HG03571 (cell line): Measurements from ENCODE around the gene CHTOP.
"Not testable (repeated sequence)": the region's sequence is repeated elsewhere in the genome, so short reads cannot be mapped to it uniquely, and the experiment has no call there.

ENCODE experiments used
- ATAC-seq: cut with Tn5 transposase; IDR thresholded peaks from one replicate; pipeline ENCODE4 v1.9.1; 2021; ENCODE audit not compliant: unreplicated experiment

Gene CHTOP

DNA sequence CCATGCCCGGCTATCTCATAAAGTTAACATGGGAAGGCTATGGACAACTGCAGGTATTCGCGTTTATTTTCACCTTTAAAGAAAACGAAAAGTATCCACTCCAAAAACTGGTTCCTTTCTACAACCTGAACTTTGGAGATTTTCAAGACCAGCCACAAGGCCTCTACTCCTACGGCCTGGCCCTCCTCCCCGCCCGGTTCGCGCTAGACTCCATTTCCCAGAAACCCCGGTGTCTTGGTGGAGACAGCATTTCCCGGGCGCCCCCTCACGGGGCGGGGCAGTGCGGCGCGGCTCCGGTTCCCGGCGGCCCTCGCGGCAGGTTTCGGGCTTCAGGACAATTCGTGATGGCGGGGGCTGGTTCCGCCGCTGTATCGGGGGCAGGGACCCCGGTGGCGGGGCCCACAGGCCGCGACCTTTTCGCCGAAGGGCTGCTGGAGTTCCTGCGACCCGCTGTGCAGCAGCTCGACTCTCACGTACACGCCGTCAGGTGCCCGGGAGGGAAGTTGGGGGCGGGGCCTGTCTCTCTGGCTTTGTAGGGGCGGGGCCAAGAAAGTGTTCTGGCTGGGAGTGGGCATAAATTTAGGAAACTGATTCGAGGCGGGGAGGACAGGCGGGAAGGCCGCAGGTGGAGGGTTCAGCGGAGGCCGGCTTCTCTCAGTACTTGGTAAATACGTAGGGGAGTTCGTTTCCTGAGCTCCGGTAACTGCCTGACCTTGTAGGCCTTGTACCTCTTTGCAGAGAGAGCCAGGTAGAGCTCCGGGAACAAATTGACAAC, 24.7 kb downstream of the CHTOP start, which contains the start of gene SNAPIN:
Gene SNAPIN, plus strand, starts transcription at position 304 of the 775 bp plus-strand sequence. Its CDS starts 41 bp downstream, at position 345.
- peak; percentile 88 for ATAC-seq

DNA sequence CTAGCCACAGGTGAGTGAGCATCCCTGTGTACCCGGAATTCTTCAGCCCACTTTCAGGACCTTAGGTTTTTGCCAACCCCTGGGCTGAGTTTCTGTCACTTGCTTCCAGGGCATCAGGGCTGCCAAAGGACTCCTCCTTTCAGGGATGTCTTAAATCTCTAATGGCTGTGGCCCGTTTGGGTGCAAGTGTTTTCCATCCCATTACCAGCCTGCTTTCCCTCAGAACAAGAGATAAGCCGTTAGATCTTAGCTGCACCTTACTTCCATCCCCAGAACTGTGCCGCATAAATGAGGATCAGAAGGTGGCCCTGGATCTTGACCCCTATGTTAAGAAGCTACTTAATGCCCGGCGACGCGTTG, 25.3 kb downstream of the CHTOP start:
- ATAC-seq: no peak

DNA sequence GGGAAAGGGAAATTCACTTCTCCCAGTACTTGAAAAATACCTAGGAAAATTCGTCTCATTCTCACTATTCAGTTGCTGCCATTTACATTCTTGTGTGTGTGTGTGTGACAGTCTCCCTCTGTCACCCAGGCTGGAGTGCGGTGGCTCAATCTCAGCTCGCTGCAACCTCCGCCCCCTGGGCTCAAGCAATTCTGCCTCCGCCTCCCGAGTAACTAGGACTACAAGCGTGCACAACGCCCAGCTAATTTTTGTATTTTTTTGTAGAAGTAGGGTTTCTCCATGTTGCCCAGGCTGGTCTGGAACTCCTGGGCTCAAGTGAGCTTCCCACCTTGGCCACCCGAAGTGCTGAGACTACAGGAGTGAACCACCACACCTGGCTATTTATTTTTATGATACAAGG, 25.8 kb downstream of the CHTOP start:
- ATAC-seq: no peak

DNA sequence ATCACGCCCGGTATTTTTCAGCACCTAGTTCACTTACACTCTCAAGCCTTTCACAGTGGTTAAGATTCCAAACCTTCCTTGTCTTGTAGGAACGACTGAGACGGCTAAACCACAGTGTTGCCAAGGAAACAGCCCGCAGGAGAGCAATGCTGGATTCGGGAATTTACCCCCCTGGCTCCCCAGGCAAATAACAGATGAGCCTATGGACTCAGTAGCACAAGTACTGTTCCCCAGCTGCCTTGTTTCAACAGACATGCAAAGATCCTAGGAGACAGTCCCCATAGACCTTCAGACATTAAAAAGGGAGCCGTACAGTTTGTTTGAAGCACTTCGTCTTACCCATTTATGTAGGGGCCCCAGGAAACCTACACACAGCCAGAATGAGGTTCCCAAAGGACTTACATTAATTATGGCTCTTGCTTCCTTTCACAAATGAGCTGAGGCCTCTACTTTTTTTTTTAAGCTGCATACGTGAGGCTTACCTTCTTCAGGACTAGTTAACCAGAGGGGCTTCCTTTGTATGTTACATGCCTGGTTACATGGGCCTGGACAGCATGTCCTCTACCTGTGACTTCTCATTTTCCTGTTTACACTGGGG, 27.3 kb downstream of the CHTOP start:
- no peak for ATAC-seq

DNA sequence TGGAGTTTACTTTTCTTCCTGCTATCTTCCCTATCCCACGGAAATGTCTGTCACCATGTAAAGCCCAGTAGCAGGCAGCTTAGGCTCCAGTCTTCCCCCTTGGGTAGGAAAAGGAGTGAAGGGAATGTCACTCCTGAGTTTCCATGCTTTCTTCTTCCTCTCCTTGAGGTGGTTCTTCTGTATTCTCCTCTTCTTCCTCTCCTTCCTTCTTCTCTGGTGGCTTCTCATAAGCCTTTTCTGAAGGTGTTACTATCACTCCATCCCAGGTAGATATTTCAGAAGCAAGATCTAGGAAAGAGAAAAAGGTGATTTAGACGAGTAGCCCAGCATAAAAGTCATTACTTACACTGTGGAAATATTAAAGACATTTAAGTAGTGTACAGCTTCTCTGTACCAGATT, 28.4 kb downstream of the CHTOP start:
- no peak for ATAC-seq

DNA sequence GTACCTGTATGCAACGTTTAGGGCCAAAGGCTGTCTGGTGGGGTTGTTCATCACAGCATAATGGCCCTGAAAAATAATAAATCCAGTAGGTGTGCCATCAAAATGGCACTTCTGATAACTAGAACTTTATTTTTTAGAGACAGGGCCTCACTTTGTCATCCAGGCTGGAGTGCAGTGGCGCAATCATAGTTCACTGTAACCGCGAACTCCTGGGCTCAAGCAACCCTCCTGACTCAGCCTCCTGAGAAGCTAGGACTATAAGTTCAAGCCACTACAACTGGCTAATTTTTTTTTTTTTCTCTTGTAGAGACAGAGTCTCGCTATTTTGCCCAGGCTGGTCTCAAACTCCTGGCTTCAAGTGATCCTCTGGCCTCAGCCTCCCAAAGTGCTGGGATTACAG, 29.3 kb downstream of the CHTOP start:
- ATAC-seq: no peak

DNA sequence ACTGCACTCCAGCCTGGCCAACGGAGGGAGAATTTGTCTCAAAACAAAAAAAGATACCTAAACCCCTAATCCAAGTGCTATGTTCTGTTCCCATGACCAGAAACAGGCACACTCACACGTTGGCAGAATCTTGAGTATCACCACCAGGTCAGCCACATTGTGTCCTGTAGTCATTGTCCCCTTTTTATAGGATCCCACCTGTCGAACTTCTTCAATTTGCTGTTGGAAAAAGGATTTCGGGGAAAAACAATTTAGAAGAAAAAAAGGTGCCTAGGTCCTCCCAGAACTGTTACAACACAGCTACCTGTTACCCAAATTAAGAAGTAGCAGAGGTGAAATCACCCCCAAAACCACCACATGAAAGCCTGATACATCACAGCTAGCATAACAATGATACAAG, 33.6 kb downstream of the CHTOP start:
- ATAC-seq: no peak

DNA sequence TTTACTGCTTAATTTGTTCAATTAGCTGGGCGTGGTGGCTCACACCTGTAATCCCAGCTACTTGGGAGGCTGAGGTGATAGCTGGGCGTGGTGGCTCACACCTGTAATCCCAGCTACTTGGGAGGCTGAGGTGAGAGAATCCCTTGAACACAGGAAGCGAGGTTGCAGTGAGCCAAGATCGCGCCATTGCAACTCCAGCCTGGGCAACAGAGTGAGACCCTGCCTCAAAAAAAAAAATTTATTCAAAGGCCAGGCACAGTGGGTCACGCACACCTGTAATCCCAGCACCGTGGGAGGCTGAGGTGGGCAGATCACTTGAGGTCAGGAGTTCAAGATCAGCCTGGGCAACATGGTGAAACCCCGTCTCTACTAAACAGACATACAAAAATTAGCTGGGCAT, 34.8 kb downstream of the CHTOP start:
- ATAC-seq: not testable (repeated sequence)

DNA sequence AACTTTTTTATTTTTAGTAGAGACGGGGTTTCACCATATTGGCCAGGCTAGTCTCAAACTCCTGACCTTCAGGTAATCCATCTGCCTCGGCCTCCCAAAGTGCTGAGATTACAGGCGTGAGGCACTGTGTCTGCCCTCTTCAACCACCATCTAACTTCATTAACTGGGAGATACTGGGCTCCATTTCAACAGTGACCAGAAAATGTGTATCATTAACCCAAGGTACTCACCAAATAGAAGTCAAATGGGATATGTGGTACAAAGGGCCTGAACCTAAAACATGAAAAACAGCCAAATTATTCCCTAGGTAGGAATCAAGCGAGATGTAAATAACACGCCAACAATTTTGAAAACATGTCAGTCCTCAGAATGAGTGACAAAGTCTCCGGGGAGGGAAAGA, 35.7 kb downstream of the CHTOP start:
- no peak for ATAC-seq

DNA sequence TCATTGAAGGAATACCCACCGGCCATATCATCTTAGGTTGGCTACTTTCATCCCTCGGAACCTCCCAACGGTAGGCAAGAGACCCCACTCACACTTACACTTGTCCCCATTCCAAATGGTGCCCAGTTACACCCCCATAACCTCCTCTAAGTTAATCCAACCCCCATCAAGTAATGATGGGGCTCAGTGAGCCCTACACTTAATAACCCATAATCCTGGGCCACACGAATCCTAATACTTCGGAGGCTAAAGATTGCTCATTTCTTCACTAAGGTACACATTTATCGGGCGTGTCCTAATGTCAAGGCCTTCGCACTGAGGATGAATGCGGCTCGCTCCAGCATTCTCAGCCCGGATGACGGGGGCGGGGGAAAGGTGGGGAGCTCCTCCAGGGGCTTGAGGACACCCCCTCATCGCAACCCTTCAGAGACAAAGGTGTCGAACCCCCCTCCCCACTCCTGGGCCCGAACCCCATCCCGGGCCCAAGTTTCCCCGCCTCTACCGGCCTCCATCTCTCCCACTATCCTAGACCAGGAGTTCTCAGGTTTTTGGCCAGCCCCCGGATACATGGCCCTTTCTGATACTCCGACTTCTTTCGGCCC, 36.5 kb downstream of the CHTOP start:
- ATAC-seq: peak; percentile 18

DNA sequence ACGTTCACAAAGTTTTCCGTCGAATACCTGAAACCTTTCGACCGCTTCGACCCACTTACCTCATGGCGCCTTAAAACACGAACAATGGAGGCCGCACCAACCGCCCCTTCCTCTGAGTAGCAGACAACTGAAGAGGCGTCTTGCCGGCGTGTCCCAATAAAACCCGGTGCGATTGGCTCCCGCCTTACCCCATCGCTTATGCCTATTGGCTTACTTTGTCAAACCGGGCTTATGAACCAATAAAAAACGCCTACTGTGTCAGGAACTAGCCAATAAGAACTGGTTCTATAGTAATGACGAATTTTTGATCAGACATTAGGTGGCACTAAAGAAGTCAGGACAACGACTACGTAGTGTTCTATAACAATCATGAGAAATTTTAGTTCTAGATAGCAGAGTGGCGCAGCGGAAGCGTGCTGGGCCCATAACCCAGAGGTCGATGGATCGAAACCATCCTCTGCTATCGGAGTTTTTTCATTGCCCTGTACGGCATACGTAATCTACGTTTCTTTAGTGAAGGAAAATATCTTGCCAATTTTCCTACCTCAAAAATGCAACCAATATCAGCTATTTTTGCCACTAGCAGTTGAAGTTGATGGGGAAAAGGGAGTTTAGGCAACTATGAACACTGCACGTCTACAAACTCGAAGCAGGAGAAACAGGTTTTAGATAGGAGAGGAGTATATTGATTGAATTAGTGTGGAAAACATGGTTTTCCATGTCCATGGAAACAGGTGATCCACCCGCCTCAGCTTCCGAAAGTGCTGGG, 37.2 kb downstream of the CHTOP start, which contains the start of gene ILF2:
Gene ILF2, minus strand, starts transcription at position 135 of the 769 bp plus-strand sequence. Its CDS starts 71 bp downstream, at position 64.
- ATAC-seq: peak; percentile 89

DNA sequence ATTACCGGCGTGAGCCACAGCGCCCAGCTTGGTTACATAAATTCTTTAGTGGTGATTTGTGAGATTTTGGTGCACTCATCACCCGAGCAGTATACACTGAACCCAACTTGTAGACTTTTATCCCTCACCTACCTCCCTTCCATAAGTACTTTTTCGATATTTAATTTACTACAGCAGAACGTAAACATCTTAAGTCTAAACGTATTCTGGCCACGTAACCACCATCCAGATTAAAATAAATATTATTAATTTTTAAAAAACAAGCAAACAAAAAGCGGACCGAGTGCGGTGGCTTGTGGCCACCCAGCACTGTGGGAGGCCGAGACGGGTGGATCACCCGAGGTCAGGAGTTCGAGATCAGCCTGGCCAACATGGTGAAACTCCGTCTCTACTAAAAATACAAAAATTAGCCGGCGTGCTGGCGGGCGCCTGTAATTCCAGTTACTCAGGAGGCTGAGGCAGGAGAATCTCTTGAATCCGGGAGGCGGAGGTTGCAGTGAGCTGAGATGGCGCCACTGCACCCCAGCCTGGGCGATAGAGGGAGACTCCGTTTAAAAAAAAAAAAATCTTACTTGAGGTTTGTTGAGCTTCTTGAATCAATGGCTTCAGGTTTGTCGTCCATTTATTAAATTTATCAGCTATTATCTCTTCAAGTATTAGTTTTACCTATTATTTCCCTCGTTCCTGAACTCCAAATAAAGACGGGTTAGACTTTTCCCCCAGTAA, 37.9 kb downstream of the CHTOP start:
- ATAC-seq: peak; percentile 15

DNA sequence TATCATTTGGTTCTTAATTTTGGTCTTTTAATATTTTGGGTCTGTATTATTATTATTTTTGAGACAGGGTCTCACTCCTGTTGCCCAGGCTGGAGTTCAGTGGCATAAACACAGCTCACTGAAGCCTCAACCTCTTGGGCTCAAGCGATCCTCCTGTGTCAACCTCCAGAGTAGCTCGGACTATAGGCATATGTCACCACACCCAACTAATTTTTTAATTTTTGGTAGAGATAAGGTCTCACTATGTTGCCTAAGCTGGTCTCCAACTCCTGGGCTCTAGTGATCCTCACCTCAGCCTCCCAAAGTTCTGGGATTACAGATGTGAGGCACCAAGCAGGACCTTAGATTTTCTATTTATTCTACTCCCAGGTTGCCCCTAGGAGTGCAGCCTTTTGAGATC, 39.6 kb downstream of the CHTOP start:
- no peak for ATAC-seq

DNA sequence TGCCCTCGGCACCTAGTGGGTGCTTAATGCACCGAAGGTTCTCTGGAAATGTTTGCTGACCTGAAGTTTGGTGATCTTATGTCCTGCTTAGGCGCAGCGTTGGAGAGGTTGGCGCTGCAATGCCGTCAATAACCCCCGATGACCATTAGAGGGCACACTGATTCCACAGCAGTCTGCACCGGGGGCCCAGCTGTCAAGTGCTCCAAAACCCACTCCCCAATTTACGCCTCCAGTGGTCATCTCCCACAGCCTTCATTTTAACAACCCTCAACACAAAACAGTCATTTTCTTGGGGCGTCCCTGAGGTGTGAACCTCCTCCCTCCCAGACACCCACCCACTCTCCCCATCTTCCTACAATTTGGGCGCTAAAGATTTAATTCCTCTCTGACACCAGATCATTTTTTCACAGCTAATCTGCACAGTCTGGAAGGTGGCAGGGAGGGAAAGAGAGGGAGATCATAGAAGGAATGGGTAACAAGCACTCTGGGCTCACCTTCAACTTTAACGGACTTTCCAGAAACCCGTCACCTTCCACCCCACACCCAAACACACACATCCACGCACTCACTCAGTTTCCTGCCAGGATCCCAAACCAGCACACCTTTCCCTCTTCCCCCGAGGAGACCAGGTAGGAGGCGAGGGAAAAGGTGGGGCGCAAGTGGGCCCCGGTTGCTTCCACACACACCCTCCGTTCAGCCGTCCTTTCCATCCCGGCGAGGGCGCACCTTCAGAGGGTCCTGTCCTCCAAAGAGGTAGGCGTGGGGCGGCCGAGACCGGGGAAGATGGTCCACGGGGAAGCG, 44.1 kb downstream of the CHTOP start:
- no peak for ATAC-seq

DNA sequence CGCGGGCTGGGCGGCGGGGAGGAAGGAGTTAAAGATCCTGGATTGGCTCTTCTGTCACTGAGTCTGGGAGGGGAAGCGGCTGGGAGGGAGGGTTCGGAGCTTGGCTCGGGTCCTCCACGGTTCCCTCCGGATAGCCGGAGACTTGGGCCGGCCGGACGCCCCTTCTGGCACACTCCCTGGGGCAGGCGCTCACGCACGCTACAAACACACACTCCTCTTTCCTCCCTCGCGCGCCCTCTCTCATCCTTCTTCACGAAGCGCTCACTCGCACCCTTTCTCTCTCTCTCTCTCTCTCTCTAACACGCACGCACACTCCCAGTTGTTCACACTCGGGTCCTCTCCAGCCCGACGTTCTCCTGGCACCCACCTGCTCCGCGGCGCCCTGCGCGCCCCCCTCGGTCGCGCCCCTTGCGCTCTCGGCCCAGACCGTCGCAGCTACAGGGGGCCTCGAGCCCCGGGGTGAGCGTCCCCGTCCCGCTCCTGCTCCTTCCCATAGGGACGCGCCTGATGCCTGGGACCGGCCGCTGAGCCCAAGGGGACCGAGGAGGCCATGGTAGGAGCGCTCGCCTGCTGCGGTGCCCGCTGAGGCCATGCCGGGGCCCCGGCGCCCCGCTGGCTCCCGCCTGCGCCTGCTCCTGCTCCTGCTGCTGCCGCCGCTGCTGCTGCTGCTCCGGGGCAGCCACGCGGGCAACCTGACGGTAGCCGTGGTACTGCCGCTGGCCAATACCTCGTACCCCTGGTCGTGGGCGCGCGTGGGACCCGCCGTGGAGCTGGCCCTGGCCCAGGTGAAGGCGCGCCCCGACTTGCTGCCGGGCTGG, 44.9 kb downstream of the CHTOP start, which contains the start of gene NPR1:
Gene NPR1, plus strand, starts transcription at position 170 of the 818 bp plus-strand sequence. Its CDS starts 421 bp downstream, at position 591.
- no peak for ATAC-seq

DNA sequence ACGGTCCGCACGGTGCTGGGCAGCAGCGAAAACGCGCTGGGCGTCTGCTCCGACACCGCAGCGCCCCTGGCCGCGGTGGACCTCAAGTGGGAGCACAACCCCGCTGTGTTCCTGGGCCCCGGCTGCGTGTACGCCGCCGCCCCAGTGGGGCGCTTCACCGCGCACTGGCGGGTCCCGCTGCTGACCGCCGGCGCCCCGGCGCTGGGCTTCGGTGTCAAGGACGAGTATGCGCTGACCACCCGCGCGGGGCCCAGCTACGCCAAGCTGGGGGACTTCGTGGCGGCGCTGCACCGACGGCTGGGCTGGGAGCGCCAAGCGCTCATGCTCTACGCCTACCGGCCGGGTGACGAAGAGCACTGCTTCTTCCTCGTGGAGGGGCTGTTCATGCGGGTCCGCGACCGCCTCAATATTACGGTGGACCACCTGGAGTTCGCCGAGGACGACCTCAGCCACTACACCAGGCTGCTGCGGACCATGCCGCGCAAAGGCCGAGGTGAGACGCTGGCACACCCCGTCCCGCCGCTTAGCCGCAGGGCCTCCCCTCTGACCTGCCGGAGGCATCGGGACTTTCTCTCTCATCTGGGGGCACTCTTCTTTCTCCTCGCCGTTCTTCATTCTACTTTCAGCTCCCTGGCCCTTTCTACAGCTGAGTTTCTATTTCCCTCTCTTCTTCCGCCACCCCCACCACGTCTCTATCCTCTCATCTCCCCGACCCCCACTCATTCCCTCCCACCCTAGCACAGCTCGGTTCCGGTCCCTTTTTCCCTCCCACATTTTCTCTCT, 45.7 kb downstream of the CHTOP start:
- ATAC-seq: no peak

DNA sequence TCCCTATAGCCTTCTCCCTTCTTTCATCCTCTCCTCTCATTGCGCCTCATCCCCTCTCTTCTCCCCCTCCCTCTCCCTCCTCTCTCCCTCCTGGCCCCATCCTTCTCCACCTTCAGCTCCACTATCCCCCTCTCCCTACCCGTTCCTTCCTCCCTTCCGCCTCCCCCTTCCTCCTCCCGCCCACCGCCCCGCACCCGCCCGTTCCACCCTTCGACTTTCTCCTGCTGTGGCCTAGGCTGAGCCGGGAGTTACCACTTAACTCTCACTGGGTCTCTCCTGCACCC, 46.2 kb downstream of the CHTOP start:
- ATAC-seq: no peak

DNA sequence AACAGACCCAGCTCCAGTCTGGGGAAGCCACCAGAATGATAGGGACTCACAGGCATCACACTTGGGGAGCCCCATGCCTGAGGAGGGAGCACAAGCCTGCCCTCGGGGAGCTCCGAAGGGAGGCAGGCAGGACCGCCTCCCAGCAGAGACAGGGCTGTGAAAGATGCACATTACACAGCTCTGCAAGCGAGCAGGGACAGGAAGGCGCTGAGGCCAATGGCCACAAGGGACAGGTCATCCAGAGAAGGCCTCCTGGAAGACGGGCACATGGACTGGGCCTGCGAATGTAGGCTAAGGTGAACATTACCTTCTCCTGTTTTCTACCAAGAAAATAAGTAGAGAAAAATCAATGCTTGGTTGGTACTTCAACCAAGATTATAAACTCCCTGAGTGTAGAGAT, 48.9 kb downstream of the CHTOP start:
- ATAC-seq: no peak
